GM12873 (cell line): Measurements from ENCODE around the gene TRAPPC10.

ENCODE experiments used
- TF ChIP-seq, protein P1 (sequence below): IDR thresholded peaks from 2 replicates; pipeline ENCODE4 v1.5.1; 2012; ENCODE audit warnings: low read depth, mild to moderate bottlenecking, moderate library complexity, low read length, control low read depth; ENCODE audit not compliant: insufficient read depth; ENCODE audit errors: missing control alignments

TRAPPC10 gene

DNA sequence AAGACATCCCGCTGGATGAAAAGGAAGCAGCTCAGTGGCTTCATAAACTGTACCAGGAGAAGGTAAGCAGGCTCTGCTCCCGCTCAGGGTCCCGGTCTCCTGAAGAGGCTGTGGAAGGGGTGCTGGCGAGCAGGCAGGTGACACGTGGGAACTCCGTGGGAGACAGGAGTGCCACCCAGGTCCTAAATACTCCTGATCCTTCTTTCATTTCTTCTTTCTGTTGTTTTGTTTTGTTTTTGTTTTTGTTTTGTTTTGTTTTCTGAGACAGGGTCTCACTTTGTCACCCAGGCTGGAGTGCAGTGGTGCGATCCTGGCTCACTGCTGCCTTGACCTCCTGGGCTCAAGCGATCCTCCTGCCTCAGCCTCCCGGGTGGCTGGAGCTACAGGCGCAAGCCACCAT is 34.0 kb upstream of the TRAPPC10 start:
- TF ChIP-seq, protein P1, sequence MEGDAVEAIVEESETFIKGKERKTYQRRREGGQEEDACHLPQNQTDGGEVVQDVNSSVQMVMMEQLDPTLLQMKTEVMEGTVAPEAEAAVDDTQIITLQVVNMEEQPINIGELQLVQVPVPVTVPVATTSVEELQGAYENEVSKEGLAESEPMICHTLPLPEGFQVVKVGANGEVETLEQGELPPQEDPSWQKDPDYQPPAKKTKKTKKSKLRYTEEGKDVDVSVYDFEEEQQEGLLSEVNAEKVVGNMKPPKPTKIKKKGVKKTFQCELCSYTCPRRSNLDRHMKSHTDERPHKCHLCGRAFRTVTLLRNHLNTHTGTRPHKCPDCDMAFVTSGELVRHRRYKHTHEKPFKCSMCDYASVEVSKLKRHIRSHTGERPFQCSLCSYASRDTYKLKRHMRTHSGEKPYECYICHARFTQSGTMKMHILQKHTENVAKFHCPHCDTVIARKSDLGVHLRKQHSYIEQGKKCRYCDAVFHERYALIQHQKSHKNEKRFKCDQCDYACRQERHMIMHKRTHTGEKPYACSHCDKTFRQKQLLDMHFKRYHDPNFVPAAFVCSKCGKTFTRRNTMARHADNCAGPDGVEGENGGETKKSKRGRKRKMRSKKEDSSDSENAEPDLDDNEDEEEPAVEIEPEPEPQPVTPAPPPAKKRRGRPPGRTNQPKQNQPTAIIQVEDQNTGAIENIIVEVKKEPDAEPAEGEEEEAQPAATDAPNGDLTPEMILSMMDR: no peak

DNA sequence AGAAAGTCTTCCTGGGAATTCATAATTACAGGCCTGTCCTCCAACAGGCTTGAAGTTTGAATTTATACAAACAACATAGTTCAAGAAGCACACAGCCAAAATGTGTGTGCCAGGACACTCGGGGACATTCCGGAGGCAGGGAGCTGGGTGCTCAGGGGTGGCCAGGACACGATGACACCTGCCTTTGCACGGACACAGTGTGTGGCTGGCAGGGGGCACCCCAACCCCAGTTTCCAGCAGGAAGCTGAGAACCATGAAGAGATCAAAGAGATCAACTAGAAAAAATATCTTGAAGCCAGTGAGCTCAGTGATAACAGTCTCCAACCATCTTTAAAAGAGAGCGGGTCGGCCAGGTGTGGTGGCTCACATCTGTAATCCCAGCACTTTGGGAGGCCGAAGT is 32.5 kb upstream of the TRAPPC10 start:
- TF ChIP-seq, protein P1: no peak

DNA sequence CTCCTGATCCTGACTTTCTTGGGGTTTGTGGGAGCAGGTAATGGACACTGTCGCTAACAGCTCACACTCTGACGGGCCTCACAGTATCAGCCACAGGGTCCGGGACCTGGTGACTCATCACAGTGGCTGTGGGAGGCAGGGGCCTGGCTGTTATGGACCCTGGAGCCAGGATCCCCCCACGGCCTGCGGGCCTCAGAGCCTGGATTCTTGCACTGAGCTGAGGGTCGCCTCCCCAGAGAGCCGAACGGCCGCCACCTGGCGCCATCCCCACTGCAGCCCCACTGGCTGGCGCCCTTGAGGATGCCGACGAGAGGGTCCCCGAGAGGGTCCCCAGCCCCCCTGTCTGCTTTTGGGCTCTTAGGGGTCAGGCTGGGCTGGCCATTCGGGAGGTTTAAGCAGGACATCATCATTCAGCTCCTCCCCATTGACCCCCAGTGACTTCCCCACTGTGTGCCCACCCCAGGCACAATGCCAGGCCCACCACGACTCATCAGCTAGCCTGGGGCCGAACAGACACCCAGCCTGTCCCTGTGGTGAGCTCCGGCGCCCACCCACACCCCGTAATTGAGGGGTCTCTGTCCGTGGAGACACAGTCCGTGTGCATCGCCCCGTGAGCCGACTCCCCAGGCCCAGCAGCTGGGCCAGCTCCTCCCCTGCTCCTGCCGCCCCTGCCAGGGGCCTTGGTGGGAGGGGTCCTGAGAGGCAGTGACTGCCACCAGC is 30.8 kb upstream of the TRAPPC10 start:
- TF ChIP-seq, protein P1: no peak

DNA sequence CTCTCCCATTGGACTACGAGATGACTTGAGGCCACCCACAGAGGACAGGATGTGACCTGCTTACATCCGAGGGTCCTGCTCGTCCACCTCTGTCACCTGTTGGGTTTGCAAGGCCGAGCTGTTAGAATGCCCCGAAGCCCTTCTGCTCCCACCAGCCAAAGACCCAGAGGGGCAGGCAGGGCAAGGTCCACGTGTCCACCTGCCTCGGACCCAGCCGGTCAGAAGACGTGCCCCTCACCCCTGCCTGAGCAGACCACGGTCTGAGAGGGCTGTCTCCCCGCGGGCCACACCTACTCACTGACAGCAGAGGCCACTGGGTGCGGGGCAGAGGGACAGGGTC is 30.3 kb upstream of the TRAPPC10 start:
- TF ChIP-seq, protein P1: no peak

DNA sequence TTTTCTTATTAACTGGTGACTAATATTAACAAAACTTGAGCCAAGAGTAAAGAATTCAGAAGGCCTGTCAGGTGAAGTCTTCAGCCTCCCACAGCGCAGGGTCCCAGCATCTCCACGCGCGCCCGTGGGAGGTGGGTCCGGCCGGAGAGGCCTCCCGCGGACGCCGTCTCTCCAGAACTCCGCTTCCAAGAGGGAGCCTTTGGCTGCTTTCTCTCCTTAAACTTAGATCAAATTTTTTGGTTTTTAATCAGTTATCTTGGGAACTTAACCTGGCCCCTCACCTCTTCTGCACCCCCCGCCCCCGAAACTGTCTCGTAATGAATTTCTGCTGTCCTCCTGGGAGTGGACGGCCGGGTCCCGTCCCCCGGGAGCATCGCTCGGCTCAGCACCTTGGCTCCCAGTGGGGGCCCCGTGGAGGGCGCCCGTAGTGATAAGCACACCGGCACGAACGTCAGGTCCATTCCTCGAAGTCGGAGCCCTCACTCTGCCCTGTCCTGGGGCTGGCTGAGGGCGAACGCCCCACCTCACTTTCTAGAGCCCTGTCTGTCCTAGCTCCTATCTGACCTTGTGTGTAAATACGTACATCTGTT is 29.5 kb upstream of the TRAPPC10 start:
- TF ChIP-seq, protein P1: no peak

DNA sequence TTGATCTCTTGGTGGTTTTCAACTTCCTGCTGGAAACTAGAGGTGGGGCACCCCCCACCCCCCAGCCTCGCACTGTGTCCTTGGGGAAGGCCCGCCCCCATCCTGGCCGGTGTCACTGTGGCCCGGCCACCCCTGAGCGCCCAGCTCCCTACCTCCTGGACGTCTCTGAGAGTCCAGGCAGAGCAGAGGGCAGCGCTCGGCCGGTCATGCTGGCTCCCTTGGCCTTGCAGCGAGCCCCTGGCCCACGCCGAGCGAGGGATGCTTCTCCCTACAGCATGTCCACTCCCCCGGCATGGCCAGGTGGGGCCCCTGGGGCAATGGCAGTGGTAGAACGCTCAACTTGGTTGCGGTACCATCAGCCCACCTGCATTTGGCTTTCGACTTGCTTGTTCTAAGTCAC is 28.7 kb upstream of the TRAPPC10 start:
- TF ChIP-seq, protein P1: no peak

DNA sequence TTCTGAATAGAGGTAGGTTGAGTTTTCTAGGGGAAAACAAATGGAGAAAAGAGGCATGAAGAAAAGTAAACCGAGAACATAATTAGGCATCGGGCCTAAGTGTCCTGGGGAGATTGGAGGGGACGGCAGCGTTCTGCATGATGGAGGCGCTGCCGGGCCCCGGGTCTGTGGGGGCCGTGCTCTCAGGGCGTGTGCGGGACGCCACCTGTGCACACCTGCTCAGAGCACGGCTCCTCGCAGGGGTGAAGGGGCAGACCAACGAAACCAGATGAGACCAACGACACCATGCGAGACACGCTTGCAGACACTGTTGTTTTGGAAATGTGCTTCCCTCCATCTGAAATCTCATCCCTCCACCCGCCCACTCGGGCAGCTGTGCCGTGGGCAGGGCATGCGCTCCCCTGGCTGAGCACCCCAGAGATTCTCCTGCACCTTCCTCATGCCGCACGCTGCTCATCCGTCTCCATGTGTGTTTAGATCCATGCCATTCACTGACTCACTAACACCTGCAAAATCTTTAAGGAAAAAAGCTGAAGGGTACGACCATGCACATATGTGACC is 28.2 kb upstream of the TRAPPC10 start:
- TF ChIP-seq, protein P1: no peak
